RPMI7951 (cell line): ENCODE measurements around the gene PDZD7. TPM values are rescaled to one million over a fixed set of nuclear protein-coding genes. Genes with fewer than 3 reads are reported as not detected.
A peak's percentile ranks its signal among the peaks of the same experiment; 100 is the strongest.

ENCODE experiments used
- DNase-seq: peaks from one replicate; pipeline ENCODE4 v3.0.0-alpha.2; 2012; ENCODE audit warnings: low read depth
- total RNA-seq: library from RNA; depleted of rRNA; stranded (reverse); fragments of >200 nt; shearing (Covaris generic); gene quantifications from 2 replicates; pipeline ENCODE4 v1.2.3, GENCODE V29; 2014

The PDZD7 gene
- total RNA-seq, 1 experiment from 2014 or later = 2.0 TPM

GRCh38 chr10:101019440-101019703 is 11.6 kb downstream of the PDZD7 start:
- DNase-seq = no peak

DNA sequence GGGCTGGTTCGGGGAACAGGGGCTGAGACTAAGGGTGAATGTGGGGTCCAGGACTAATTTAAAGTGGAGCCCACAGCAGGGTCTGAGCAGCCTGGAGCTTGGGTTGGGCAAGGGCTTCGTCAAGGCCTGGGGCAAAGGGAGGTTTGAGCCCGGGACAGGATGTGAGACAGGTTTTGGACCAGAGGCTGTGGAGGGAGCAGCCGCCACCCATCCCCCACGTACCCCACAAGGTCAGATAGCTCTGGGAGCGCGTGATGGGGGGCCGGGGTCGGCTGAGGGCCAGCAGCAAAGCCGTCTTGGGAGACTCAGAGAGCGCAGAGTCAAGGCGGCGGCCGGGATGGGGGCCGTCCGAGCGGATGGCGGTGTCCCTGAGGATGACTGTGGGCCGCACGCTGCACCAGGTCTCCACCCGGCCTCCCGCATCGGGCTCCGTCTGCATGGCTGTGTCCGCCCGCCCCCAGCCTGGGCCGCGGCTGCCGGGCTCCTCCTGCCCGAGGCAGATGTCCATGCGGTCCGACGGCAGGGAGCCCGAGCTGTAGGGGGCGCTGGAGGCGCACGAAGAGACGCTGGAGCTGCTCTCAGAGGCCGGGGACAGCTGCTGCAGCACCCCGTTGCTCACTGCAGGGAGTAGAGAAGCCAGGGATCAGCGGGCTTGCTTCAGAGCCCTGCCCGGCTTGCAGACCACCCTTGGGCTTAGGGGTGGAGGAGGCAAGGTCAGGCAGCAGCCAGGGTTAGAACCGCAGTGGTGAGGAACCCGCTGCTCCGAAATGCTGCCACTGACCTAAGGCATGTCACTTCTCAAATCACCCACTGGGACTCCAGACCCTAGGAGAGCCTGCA is 12.1 kb downstream of the PDZD7 start:
- peak; percentile 76 for DNase-seq

- DNase-seq = no peak
Observed at GRCh38 chr10:101018118-101018599, 12.8 kb downstream of the PDZD7 start.

GRCh38 chr10:101016814-101017213 is 14.1 kb downstream of the PDZD7 start:
- DNase-seq = no peak

- DNase-seq = no peak
Observed at GRCh38 chr10:101015582-101015973, 15.4 kb downstream of the PDZD7 start.

DNA sequence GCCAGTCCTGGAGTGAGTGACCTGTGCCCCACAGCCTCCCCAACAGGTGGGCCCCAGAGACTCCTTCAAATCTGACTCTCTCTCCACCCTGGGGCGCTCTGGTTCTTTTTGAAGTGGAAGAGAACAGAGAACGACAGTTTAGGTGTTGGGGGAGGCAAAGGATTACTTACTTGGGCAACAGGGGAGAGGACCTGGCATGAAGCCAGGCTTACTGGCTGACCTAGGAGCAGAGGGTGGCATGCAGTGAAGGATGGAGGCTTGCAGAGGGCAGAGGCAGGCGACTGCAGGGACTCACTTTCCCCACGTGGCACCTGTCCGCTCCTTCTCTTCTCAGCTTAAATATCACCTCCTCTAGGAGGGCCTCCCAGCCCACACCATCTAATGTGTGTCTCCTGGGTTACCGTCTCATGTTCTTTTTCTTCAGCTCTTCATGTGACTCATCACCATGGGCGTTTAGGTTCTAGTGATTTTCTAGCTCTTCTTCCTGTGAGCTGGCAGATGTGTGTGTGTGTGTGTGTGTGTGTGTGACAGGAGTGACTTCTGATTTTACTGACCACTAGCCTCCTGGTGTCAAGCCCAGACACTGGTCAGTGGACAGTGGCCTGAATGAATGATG is 15.9 kb downstream of the PDZD7 start:
- DNase-seq = peak; percentile 92

GRCh38 chr10:101014230-101014884 is 16.6 kb downstream of the PDZD7 start:
- peak; percentile 59 for DNase-seq

DNA sequence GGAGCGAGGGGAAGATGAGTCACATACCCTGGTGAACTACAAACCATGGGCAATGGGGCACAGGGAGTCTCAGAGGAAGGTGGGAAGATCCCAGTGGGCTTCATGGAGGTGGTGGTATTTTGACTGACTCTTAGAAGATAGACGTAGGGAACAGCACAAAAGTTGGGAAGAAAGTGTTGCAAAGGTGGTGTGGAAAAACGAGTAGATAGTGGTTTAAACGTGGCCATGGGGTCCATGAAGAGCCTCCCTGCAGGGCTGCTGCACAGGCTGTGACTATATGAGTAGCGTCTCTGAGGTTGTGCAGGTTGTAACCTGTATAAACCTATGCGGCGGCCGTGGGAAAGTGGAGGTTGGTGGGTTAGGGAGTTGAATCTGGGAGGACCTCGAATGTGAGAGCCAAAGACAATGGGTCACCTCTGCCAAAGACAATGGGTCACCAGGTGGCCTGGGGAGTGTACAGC is 17.5 kb downstream of the PDZD7 start:
- no peak for DNase-seq

DNA sequence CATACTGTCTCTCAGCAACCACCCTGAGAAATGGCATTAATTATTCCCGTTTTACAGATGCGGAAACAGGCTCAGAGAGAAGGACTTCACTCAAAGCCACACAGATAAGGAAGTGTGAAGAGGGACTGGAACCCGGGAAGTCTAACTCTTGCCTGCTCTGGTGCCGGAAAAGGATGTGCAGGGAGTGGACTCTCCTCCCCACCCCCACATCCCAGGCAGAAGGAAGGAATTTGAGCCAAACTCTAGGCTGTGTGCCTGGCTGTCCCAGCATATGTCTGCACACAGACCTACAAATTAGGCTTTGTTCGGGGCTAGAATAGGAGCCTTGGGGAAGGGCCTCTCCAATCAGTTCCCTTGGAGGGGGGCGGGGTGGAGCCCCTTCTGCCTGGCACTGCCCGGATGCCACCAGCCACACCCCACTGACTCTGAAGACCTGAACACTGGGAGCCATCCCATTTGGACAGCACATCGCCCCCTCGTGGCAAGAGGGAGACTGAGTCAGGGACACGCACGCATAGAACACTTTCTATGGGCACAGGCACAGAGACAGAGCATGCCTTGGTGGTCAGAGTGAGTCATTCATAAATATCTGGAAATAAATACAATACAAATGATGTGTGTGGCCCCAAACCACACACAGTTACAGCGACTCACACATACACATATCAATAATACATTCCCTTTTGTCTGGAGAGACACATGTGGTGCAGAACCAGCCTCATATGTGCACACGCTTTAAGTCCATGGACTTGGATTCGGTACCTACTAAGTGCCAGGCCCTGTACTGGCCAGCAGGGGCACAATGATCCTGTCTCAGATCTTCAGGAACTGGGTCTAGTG is 18.2 kb downstream of the PDZD7 start:
- DNase-seq = peak; percentile 88

DNA sequence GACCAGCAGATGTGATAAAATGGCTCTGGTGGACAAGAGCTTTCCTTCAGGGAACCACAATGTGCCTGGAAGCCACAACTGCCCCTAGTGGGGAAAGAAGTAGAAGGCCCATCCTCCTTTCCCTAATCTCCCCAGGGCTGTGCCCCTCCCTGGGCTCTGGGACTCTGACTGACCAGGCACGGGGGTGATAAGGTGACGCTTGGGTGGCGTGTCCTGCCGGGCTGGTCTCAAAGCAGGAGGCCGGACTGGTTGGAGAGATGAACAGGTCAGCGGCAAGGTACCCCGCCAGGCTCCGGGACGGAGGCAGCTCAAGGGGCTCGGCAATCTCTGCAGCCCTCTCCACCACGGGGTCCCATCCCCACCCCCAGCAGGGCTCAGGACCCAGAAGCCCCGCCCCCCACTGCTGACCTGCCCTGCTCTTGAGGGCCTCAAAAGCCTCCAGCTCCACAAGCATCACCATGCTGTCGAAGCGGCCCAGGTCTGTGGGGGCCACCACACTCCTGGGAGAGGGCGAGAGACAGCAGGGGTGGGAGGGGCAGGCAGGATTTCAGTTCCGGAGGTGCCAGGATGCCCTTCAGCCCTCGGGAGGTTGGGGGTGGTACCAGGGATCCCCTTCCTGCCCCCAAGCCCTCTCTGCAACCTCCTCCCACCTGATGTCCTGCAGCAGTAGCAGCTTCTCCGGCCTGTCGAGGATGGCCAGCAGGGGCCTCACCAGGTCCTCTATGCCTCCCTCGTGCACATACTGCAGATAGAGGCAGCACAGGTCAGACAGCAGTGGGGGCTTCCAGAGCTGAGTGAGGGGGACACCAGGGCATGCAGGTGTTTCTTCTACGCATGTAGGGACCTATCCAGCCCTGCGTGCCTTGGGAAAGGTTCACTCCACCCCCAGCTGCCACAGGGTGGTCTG is 19.2 kb downstream of the PDZD7 start:
- no peak for DNase-seq

- DNase-seq = no peak
Observed at GRCh38 chr10:101010329-101010728, 20.6 kb downstream of the PDZD7 start.

GRCh38 chr10:101008823-101009423 is 22.0 kb downstream of the PDZD7 start:
- no peak for DNase-seq

- no peak for DNase-seq
Observed at GRCh38 chr10:101007915-101008822, 22.8 kb downstream of the PDZD7 start.

DNA sequence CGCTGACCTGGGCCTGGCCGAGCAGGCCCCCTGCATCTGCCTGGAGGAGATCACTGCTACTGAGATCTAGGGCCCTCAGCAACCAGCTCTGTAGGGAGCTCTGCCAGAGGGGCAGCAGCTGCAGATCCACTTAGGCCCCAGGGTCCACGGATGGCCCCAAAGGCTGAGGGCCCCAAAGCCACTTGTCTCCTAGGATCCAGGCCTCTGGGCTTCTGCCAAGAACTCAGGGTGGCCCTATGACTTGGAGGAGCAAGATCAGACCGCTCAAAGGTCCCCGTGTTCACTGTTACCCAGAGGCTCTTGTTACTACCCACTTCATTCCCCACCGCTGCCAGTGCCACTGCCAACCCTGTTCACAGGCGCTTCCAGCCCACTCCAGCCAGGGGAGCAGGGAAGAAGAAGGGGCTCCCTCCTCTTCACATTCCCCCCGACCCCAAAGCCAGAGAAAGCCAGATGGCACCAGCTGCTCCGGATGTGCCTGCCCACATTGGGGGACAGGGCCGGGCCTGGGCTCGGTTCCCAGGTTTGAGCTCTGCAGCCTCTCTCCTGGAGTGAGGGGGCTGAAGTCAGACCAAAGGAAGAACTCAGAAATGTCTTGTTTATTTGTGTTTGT is 23.7 kb downstream of the PDZD7 start:
- DNase-seq = no peak

GRCh38 chr10:101006593-101007098 is 24.3 kb downstream of the PDZD7 start:
- DNase-seq = no peak

DNA sequence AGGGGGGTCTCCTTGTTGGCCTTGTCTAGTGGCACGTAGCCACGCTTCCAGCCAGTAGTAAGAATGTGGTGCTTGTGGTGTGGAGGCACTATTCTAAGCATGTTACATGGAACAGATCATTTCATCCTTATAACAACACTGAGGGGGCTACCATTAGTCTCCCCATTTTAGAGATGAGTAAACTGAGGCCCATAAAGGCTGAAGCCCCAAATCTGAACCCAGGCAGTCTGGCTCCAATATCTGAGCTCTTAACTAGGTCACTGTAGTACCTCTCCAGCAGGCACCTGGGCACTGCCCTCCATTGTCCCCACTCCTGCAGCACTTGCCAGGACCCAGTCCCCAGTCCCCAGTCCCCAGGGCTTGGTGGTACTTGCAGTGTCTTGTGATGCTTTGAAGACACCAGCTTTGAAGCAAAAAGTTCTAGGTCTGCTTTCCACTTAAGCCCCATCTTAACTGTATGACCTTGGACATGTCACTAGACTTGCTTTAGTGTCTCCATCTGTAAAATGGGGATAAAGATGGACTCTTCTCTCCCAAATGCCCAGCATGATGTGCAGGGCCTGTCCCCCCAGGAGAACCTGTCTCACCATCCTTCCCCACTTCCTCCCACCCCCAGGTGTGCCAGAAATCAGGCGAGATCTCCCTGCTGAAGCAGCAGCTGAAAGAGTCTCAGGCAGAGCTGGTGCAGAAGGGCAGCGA is 24.9 kb downstream of the PDZD7 start:
- DNase-seq = no peak

DNA sequence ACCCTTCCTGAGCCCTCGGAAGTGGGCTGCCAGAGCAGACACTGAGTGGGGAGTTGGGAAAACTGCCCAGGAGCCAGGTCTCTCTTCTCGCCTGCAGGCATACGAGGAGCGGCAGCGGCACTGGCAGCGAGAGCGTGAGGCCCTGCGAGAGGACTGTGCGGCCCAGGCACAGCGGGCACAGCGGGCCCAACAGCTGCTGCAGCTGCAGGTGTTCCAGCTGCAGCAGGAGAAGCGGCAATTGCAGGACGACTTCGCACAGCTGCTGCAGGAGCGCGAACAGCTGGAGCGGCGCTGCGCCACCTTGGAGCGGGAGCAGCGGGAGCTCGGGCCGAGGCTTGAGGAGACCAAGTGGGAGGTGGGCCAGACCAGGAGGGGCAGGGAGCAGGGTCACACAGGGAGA is 25.6 kb downstream of the PDZD7 start:
- DNase-seq = no peak

GRCh38 chr10:101003639-101004206 is 27.2 kb downstream of the PDZD7 start:
- no peak for DNase-seq
